HG02798 (cell line): ENCODE data around the gene MRPS25.
A peak's percentile ranks its signal among the peaks of the same experiment; 100 is the strongest.

ENCODE experiments used
- ATAC-seq: cut with Tn5 transposase; IDR thresholded peaks from one replicate; pipeline ENCODE4 v1.9.1; 2021; ENCODE audit warnings: mild to moderate bottlenecking; ENCODE audit not compliant: unreplicated experiment, poor library complexity

The MRPS25 gene

GRCh38 chr3:15086263-15086662 is 21.1 kb upstream of the MRPS25 start:
- no peak for ATAC-seq

GRCh38 chr3:15083252-15083651 is 18.1 kb upstream of the MRPS25 start:
- no peak for ATAC-seq

GRCh38 chr3:15081960-15082664 is 17.0 kb upstream of the MRPS25 start:
- no peak for ATAC-seq

DNA sequence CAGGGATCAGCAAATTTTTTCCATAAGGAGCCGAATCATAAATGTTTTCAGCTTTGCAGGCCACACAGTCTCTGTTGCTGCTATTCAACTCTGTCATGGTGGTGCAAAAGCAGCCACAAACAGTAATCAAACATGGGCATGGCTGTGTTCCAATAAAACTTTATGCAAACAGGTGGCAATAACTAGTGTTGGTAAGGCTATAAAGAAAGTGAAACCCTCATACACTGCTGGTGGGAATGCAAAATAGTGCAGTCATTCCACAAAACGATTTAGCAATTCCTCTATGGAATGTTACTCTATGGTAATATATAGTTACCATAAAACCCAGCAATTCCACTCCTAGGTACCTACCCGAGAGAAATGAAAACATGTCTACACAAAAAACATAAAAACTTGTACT is 14.0 kb upstream of the MRPS25 start:
- ATAC-seq, result no peak

DNA sequence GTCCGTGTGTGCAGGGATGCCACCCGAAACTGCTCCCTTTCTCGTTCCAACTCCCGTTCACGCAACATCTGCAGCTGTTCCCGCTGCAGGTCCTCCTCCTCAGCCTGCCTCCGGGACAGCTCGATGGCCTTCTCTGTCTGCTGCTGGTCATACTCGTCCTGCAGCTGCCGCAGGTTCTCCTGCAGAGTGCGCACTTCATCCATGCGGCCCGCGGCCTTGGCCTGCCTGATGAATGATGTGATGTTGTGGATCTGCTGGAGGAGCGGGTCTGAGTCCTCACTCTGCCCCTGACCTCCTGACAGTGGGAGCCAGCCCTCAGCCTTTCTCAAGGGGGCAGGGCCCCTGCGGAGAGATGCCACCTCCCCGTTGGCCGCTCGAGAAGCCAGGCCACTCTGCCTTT is 9.4 kb upstream of the MRPS25 start:
- no peak for ATAC-seq

DNA sequence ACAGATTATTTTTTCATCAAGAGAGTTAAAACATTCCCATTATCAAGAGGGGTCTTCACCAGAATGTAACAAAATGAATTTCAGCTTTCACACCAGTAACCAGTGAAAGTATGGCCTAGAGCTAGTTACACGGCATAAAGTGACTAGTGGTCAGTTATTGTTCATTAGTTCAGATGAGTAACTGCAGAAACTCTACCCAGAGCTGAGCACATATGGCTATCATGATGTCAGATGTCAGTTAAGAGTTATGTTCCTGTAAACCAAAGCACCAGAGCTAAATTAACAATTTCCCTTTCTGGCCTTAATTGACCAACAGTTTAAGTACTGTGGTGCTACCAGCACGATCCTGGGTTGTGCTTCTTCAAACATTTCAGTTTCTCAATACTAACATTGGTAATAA is 6.6 kb upstream of the MRPS25 start:
- no peak for ATAC-seq

GRCh38 chr3:15069441-15069840 is 4.3 kb upstream of the MRPS25 start:
- no peak for ATAC-seq

DNA sequence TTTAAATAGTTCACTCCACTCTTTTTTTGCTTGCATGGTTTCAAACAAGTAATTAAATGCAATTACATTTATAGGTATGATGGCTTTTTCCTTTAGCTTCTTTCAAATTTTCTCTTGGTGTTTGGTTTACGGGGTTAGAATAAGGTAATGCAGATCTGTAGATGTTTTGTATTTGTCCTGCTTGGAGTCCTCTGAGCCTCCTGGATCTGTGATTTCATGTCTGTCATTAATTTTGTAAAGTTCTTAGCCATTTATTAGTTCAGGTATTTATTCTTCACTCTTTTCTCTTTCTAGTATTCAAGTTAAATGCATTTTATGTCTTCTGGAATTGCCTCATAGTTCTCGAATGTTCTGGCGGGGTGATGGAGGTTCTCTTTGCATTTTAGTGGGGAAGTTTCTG is 1.4 kb upstream of the MRPS25 start:
- ATAC-seq, result no peak

DNA sequence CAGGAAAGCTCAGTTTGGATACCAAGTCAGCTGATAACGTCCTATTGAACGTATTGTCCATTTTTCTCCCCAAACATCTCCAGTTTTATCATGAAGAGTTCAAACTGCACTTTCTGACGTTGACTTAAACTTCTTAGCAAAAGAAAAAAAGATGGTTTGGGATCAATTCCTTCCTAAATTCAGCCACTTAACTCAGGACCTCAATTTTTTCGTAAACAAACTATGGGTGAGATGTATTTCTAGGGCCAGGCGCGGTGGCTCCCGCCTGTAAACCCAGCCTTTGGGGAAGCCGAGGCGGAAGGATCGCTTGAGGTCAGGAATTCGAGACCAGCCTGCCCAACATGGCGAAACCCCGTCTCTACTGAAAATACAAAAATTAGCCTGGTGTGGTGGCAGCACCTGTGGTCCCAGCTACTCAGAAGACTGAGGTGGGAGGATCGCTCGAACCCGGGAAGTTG is 464 bp upstream of the MRPS25 start:
- ATAC-seq, result no peak

GRCh38 chr3:15064299-15064834 is 748 bp downstream of the MRPS25 start:
- peak; percentile 14 for ATAC-seq

DNA sequence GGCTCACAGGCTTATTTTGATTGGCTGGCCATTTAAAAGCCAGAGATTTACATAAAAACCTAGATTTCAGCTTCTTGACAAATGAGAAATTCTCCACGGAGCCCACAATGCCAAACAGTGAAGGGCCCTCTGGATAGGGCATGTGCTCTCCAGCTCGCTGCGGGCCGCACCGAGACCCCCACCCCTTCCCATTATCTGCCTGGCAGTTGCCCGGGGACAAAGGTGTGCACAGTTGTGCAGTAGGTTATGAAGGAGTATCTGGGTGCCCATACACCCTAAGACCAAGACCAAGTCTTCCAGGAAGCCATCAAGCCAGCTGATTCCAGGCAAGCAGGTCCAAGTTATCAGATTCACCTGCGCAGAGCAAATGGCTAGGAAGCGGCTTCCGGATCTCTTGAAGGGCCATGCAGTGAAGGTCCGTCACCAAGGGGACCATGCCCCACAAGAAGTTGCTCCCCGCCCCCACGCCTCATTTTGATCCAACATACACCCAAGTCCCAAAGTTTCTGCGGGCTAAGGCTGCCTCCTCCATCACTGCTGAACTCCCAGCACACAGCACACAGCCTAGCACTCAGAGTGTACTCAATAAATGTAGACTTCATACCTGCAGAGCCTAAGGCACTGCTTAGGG is 1.3 kb downstream of the MRPS25 start:
- ATAC-seq, result no peak

DNA sequence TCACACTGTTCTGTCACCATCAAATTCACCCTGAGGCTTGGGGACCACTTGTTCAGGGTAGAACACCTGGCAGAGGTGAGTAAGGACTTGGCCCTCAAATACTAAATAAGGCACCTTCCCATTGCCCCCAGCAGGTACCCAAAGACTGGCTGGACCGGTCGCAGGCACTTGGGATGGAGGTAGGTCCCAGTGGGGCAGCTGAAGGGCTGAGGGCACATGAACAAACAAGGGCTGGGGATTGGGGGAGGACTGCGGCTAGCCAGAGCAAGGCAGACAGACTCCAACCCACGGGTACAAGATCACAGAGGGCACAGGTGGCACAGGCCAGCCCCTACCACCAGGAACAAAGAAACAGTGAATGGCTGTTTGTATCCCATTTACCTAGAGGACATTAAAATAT is 1.9 kb downstream of the MRPS25 start:
- ATAC-seq, result no peak

- no peak for ATAC-seq
These were observed 5.1 kb downstream of the MRPS25 start for GRCh38 chr3:15060029-15060428.

- ATAC-seq, result no peak
These were observed 8.3 kb downstream of the MRPS25 start for GRCh38 chr3:15056676-15057404.

GRCh38 chr3:15055019-15055557 is 10.0 kb downstream of the MRPS25 start:
- peak; percentile 37 for ATAC-seq

DNA sequence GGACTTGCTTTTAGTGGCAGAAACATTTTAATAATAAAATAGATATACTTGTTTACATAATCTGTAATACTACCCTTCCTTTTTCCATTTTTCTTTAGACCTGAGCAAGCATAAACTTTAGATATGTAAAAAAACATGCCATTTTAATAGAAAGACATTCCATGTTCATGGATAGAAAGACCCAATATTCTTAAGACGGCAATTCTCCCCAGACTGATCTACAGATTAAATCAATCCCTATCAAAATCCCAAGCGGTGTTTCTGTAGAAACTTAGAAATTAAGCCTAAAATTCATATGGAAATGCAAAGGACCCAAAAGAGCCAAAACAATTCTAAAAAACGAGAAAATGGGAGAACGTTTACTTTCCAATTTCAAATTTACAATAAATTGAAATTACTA is 11.6 kb downstream of the MRPS25 start:
- no peak for ATAC-seq

GRCh38 chr3:15052335-15053242 is 12.5 kb downstream of the MRPS25 start:
- no peak for ATAC-seq

- ATAC-seq, result peak; percentile 71
These were observed 13.6 kb downstream of the MRPS25 start for GRCh38 chr3:15051531-15051930.

GRCh38 chr3:15050405-15051092 is 14.6 kb downstream of the MRPS25 start:
- ATAC-seq, result peak; percentile 78
